Tibial nerve (tissue), 4 donors: ENCODE data around the gene KIF6.

Experiments
- EP300 ChIP-seq, 2 donors: sonication (generic); formaldehyde crosslinking; IDR thresholded peaks; one replicate each; pipeline ENCODE4 v1.6.1; 2017; ENCODE audit warnings: antibody characterized with exemption in 2 of 2, mild to moderate bottlenecking in 1 of 2
- POLR2A ChIP-seq, 2 donors: fragments of 450-650 bp; IDR thresholded peaks; one replicate each; pipeline ENCODE4 v1.6.1; 2017; ENCODE audit warnings: antibody characterized with exemption in 2 of 2, mild to moderate bottlenecking in 2 of 2, moderate library complexity in 2 of 2
- TF ChIP-seq, protein P1 (sequence below), 5 experiments: fragments of 200-600 bp in 3 of 5; fragments of 450-650 bp in 2 of 5; sonication (generic) in 3 of 5; IDR thresholded peaks; one replicate each; pipeline ENCODE4 v1.5.1; 2016 to 2019; ENCODE audit warnings: antibody characterized with exemption in 5 of 5, mild to moderate bottlenecking in 3 of 5, moderate library complexity in 2 of 5

DNA sequence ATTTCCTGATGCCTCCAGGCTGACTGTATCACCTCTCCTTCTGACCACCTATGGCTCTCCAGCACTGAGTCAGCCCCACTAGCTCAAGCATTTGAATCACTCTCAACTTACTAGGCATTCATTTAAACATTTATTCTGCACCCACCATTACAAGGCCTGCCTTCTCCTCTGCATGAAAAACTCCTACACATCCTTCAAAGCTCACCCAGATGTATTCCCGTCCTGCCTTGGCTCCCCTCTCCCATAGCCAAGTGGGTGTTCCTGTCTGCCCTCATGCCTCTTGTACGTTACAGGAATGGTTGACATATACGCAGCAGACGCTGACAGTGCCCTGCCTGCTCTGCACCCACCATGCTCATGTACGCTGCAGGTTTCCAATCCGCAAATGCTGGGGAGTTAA is 432.6 kb downstream of the KIF6 start:
- TF ChIP-seq POLR2A (IDR thresholded peaks at IDR 0.05) = no peak
- TF ChIP-seq, protein P1, sequence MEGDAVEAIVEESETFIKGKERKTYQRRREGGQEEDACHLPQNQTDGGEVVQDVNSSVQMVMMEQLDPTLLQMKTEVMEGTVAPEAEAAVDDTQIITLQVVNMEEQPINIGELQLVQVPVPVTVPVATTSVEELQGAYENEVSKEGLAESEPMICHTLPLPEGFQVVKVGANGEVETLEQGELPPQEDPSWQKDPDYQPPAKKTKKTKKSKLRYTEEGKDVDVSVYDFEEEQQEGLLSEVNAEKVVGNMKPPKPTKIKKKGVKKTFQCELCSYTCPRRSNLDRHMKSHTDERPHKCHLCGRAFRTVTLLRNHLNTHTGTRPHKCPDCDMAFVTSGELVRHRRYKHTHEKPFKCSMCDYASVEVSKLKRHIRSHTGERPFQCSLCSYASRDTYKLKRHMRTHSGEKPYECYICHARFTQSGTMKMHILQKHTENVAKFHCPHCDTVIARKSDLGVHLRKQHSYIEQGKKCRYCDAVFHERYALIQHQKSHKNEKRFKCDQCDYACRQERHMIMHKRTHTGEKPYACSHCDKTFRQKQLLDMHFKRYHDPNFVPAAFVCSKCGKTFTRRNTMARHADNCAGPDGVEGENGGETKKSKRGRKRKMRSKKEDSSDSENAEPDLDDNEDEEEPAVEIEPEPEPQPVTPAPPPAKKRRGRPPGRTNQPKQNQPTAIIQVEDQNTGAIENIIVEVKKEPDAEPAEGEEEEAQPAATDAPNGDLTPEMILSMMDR (IDR thresholded peaks at IDR 0.05) = no peak
- no peak for TF ChIP-seq EP300 (IDR thresholded peaks at IDR 0.05)
